ENCODE measurements around the gene DEPDC7.
A peak's percentile ranks its signal among the peaks of the same experiment; 100 is the strongest.

DEPDC7 gene

DNA sequence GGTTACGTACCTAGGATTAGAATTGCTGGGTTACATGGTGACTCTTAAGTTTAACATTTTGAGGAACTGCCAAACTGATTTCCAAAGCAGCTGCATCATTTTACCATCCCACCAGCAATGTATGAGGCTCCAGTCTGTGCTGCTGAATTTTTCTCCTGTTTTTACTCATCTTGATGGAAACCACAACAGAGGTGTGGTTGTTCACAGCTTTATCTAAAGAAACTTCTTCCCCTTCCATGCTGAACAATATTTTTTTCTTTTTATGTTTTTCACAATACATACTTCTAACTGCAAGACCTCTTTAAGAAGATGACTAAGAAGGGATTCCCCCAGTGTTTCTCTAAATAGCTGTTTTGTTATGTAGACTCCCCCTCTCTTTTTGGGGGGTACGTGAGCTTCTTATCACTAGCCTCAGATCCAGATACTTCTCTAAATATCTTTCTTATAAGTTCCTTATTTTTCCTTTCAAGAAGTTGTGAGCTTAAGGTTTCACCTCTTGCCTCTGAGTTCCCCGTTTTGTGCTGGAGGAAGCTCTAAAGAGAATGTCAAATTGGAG, 47.7 kb downstream of the DEPDC7 start:
- DNase-seq, result peak; percentile 69 to 72

- peak; percentile 61 to 68 for DNase-seq
Measured at GRCh38 chr11:33064033-33064825, 48.6 kb downstream of the DEPDC7 start.

DNA sequence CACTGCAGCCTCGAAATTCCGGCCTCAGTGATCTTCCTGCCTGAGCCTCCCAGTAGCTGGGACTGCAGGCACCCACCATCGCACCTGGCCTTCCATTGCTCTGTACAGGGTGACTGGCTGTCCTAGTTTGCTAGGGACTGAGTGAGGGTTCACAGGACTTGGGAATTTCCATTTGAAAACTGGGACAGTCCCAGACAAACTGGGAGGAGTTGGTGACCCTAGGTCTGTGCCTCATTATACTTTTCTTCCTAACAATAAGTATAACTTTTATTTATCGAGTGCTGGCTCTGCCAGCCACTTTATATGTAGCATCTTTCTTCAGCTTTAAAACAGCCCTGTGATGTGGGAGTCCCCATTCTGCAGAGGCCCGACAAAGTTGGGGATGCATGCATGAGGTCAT, 49.2 kb downstream of the DEPDC7 start:
- DNase-seq, result no peak

GRCh38 chr11:33065445-33066178, 49.9 kb downstream of the DEPDC7 start:
- DNase-seq, result peak; percentile 72 to 73

DNA sequence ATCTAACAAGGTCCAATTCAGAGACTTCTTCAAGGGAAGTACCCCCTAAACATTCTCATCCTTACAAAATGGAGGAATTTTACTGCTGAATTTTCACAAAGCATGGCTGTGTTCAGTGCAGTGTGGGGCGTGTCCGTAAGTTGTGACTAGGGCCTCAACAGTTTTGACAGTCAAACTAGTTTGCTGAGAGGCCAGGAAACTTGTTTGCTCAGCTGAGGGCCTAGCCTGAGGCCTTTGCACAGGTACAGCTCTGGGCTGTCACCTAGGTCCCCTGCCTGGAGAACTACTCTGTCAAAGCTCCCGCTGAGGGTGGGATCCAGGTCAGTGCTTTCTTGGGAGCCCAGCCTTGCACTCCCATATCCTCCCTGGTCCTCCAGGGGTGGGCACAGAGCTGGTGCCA, 51.6 kb downstream of the DEPDC7 start:
- DNase-seq, result no peak

DNA sequence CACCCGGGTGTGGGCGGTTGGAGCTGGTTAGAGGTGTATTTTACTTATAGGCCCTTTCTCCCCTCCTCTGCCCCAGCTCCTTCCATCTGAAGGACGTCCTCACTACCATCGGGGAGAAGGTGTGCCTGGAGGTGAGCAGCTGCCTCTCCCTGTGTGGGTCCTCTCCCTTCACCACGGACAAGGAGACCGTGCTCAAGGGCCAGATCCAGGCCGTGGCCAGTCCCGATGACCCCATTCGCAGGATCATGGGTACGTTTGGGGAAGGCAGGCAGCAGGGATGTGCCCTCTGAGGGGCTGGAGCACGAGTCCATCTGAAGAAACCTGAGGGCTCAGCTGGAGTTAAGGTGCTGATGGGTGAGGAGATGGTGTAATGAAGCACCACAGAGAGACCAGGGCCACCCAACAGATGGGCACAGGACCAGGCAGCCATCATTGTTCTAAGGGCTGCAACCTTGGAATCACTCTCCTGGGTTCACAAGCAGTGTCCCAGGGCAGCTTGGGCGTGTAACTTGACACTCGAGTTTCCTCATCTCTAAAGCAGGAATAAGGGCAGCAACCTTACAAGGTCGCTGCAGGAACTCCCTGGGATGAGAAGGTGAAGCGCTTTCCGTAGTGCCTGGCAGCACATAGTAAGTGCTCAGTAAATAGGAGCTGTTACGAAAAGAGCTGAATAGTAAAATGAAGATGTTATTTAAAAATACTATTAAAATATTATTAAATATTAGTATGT, 53.1 kb downstream of the DEPDC7 start:
- no peak for DNase-seq

DNA sequence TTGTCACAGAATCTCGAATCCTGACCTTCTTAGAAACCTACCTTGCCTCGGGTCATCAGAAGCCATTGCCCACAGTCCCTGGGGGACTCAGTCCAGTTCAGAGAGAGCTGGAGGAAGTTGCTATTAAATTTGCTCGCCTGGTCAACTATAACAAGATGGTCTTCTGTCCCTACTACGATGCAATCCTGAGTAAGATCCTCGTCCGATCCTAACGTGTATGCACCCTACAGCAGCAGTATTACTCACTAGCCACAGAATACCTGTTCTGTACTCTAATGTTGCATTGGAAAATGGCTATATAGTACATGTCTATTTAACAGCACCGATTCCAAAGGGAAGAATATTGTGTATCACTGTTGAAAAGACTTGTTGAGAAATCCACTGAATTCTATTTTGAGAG, 56.8 kb downstream of the DEPDC7 start:
- DNase-seq, result no peak
